ENCODE results near the gene HOXB3. TPM values are rescaled to one million over a fixed set of nuclear protein-coding genes. Genes with fewer than 3 reads are reported as not detected.

HOXB3 gene
- total RNA-seq, 1 experiment from 2014 or later = not detected

GRCh38 chr17:48543854-48544348, 46.1 kb downstream of the HOXB3 start:
- no CpG with 5 or more reads among the region's 20 CpGs for WGBS (ENCODE audit: extremely low coverage, insufficient read length, low lambda C conversion rate)
- H3K27ac ChIP-seq (ENCODE audit: insufficient read length, low read depth, low read length) = no peak overlapping the region
- no peak overlapping the region for H3T11ph ChIP-seq (ENCODE audit: low read length)
- H4K20me1 ChIP-seq (ENCODE audit: control insufficient read depth, insufficient read depth, insufficient read length) = no peaks in the 10 kb centered on the region
- Mint-ChIP-seq H3K27me3 (ENCODE audit: low read depth) (peaks cover 99% of the 10 kb centered on the region), H3K4me3 (peak overlapping the region in 1 of 2 experiments; percentile 22; a peak in 2 of 5 replicates), H3K4me1 (peaks cover 32 to 62% of the 10 kb centered on the region in 2 experiments), H3K9me3 (peaks cover 1 to 18% of the 10 kb centered on the region in 2 experiments; a peak in 2 of 5 replicates), H3K36me3 (ENCODE audit: insufficient read depth in 1 of 3, low read depth in 3 of 3) (no peaks in the 10 kb centered on the region; a peak in 1 of 7 replicates), H3K27ac (no peak overlapping the region; a peak in 1 of 7 replicates)
- no peak overlapping the region for H2BK120ac ChIP-seq (ENCODE audit: low read depth, low read length, poor library complexity, severe bottlenecking)
- H4K5ac ChIP-seq (ENCODE audit: insufficient read length, low read depth, low read length) = no peak overlapping the region
- H3K4ac ChIP-seq (ENCODE audit: low read depth, low read length) = no peak overlapping the region
- no peak overlapping the region for H3K18ac ChIP-seq (ENCODE audit: insufficient read length, low read depth, low read length)
- H3K79me2 ChIP-seq (ENCODE audit: insufficient read depth, low read length) = no peaks in the 10 kb centered on the region
- H3K56ac ChIP-seq (ENCODE audit: insufficient read length, low read depth, low read length) = no peak overlapping the region
- H3K14ac ChIP-seq (ENCODE audit: insufficient read depth, low read length) = no peak overlapping the region
- no peaks in the 10 kb centered on the region for H3K79me1 ChIP-seq (ENCODE audit: insufficient read depth, low read depth, low read length, poor library complexity, severe bottlenecking)
- H2BK20ac ChIP-seq (ENCODE audit: low read depth, low read length, poor library complexity, severe bottlenecking) = no peak overlapping the region
- no peaks in the 10 kb centered on the region for H3K9me3 ChIP-seq (ENCODE audit: control insufficient read depth, low read depth, low read length)
- no peak overlapping the region for H3K23ac ChIP-seq (ENCODE audit: insufficient read length, low read depth, low read length)
- peaks cover 3% of the 10 kb centered on the region; the same call in 1 of the 2 replicates for H3K4me1 ChIP-seq (ENCODE audit: insufficient read depth, low read length)
- no peak overlapping the region for H2BK12ac ChIP-seq (ENCODE audit: insufficient read length, low read depth, low read length)
- H2AFZ ChIP-seq (ENCODE audit: low read length) = no peak overlapping the region
- no peak for DNase-seq
- H3K27me3 ChIP-seq (ENCODE audit: insufficient read depth, low read length) = peaks cover 88% of the 10 kb centered on the region
- no peak overlapping the region for H3K4me2 ChIP-seq (ENCODE audit: insufficient read depth, insufficient read length, low read length)
- H4K91ac ChIP-seq (ENCODE audit: insufficient read length, low read depth, low read length) = no peak overlapping the region
- H4K8ac ChIP-seq (replicated peaks; ENCODE audit: insufficient read length, low read depth, low read length) = no peak overlapping the region
- TF ChIP-seq CTCF (conservative IDR thresholded peaks at IDR 0.05) = no peak
- no peak overlapping the region for H2BK15ac ChIP-seq (ENCODE audit: low read depth, low read length)
- no peak overlapping the region for H2BK5ac ChIP-seq (ENCODE audit: insufficient read length, low read length)
- H2AK5ac ChIP-seq (ENCODE audit: insufficient read length, low read length) = no peak overlapping the region
- H3K23me2 ChIP-seq (ENCODE audit: insufficient read length, low read depth, low read length, poor library complexity, severe bottlenecking) = peaks cover 6% of the 10 kb centered on the region
- no peak overlapping the region for H3K9ac ChIP-seq (ENCODE audit: extremely low read depth, insufficient read length, low read length)
